ENCODE measurements around the gene XAGE3.
"Not testable (repeated sequence)": the region's sequence is repeated elsewhere in the genome, so short reads cannot be mapped to it uniquely, and the experiment has no call there.

DNA sequence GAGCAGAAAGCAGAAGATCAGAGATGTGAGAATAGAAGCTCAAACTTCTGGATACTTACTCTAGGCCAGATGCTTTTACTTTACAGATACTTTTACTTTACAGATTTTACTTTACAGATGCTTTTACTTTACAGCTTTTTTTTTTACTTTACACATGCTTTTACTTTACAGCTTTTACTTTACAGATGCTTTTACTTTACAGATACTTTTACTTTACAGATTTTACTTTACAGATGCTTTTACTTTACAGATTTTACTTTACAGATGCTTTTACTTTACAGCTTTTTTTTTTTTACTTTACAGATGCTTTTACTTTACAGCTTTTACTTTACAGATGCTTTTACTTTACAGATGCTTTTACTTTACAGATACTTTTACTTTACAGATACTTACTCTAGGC is 5.9 kb upstream of the XAGE3 start:
- TF ChIP-seq, protein P1, sequence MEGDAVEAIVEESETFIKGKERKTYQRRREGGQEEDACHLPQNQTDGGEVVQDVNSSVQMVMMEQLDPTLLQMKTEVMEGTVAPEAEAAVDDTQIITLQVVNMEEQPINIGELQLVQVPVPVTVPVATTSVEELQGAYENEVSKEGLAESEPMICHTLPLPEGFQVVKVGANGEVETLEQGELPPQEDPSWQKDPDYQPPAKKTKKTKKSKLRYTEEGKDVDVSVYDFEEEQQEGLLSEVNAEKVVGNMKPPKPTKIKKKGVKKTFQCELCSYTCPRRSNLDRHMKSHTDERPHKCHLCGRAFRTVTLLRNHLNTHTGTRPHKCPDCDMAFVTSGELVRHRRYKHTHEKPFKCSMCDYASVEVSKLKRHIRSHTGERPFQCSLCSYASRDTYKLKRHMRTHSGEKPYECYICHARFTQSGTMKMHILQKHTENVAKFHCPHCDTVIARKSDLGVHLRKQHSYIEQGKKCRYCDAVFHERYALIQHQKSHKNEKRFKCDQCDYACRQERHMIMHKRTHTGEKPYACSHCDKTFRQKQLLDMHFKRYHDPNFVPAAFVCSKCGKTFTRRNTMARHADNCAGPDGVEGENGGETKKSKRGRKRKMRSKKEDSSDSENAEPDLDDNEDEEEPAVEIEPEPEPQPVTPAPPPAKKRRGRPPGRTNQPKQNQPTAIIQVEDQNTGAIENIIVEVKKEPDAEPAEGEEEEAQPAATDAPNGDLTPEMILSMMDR (IDR thresholded peaks at IDR 0.05): not testable (repeated sequence)
- TF ChIP-seq POLR2A (IDR thresholded peaks at IDR 0.05): not testable (repeated sequence)
